ENCODE data around the gene ITGA6.

- TF ChIP-seq CTCF (IDR thresholded peaks at IDR 0.05) = no peak
- TF ChIP-seq ZFX (IDR thresholded peaks at IDR 0.05; ENCODE audit: borderline replicate concordance) = no peak
Measured at GRCh38 chr2:172429301-172429968, 2.0 kb downstream of the ITGA6 start.

Measured in 22Rv1 (cell line).